Endothelial cell of umbilical vein (primary cell): ENCODE data around the gene BICRA. TPM values are rescaled to one million over a fixed set of nuclear protein-coding genes. Genes with fewer than 3 reads are reported as not detected.

Experiments
- BruUV-seq: library from RNA; stranded (reverse); fragments of 400-500 nt; replicated peaks from 2 replicates; lab custom pipeline; 2021; lab: Mats Ljungman, UMichigan
- CTCF ChIA-PET: fragments of 300-600, 350-600 bp; sonication (Branson Sonifier 250); formaldehyde crosslinking; loops from one replicate; lab custom pipeline; 2021; ENCODE audit warnings: antibody characterized with exemption, inconsistent platforms; lab: Charles Lee
- POLR2A ChIA-PET: fragments of 300-600, 350-600 bp; sonication (Branson Sonifier 250); formaldehyde crosslinking; loops from one replicate; lab custom pipeline; 2021; ENCODE audit warnings: antibody characterized with exemption, inconsistent platforms; lab: Charles Lee
- DNase-seq: peaks from one replicate; pipeline ENCODE4 v3.0.0-alpha.2; 2011; ENCODE audit warnings: low read depth, low spot score
- FAIRE-seq: peaks from 2 replicates; lab custom pipeline; 2011; peaks lifted over from hg19 to GRCh38; lab: Jason Lieb, UNC
- H2AFZ ChIP-seq: 2 replicates; pipeline ENCODE4 v1.6.0; 2012; ENCODE audit warnings: low read depth, low read length, control low read depth, inconsistent platforms
- H3K27ac ChIP-seq: 2 replicates; pipeline ENCODE4 v1.5.1; 2011; ENCODE audit warnings: low read depth, mild to moderate bottlenecking, control low read depth, low read length, moderate library complexity; ENCODE audit not compliant: insufficient read depth
- H3K27me3 ChIP-seq, 2 experiments: 2 replicates each; pipeline versions ENCODE4 v1.6.0 to v1.6.1; 2011; ENCODE audit warnings: low read length in 2 of 2, mixed read lengths in 1 of 2; ENCODE audit not compliant: control insufficient read depth in 2 of 2, insufficient read depth in 2 of 2
- H3K36me3 ChIP-seq, 2 experiments: 2 replicates in 1 of 2; 3 replicates in 1 of 2; pipeline ENCODE4 v1.5.1; 2011; ENCODE audit warnings: low read length in 2 of 2, mild to moderate bottlenecking in 1 of 2, moderate library complexity in 1 of 2; ENCODE audit not compliant: control insufficient read depth in 2 of 2, insufficient read depth in 2 of 2; ENCODE audit errors: extremely low read depth in 1 of 2
- H3K4me1 ChIP-seq: 3 replicates; pipeline ENCODE4 v1.5.1; 2011; ENCODE audit warnings: mild to moderate bottlenecking, low read length; ENCODE audit not compliant: control insufficient read depth, insufficient read depth; ENCODE audit errors: extremely low read depth
- H3K4me2 ChIP-seq: 2 replicates; pipeline ENCODE4 v1.6.1; 2011; ENCODE audit warnings: low read length, control low read depth, mixed read lengths; ENCODE audit not compliant: insufficient read depth
- H3K4me3 ChIP-seq, 3 experiments: fragments of 200-600 bp in 1 of 3; sonication (generic), shearing (Covaris generic) in 1 of 3; replicated peaks in 1 of 3; 2 replicates each; pipeline ENCODE4 v1.5.1; 2011 to 2016; ENCODE audit warnings: control low read depth in 3 of 3, low read length in 3 of 3, mild to moderate bottlenecking in 2 of 3, inconsistent platforms in 1 of 3, low read depth in 1 of 3, moderate library complexity in 1 of 3; ENCODE audit not compliant: insufficient read depth in 1 of 3
- H3K79me2 ChIP-seq: 2 replicates; pipeline ENCODE4 v1.6.0; 2012; ENCODE audit warnings: low read length, inconsistent platforms; ENCODE audit not compliant: control insufficient read depth, insufficient read depth
- H3K9ac ChIP-seq: replicated peaks from 2 replicates; pipeline ENCODE3; 2011; ENCODE audit warnings: low read length, control low read depth; ENCODE audit not compliant: insufficient read depth; ENCODE audit errors: extremely low read depth
- H3K9me1 ChIP-seq: replicated peaks from 3 replicates; pipeline ENCODE4 v1.6.0; 2011; ENCODE audit warnings: mild to moderate bottlenecking, low read length; ENCODE audit not compliant: control insufficient read depth, insufficient read depth; ENCODE audit errors: extremely low read depth
- H3K9me3 ChIP-seq: replicated peaks from 2 replicates; pipeline ENCODE4 v1.5.1; 2012; ENCODE audit warnings: low read length, inconsistent platforms; ENCODE audit not compliant: control insufficient read depth, insufficient read depth
- H4K20me1 ChIP-seq: replicated peaks from 2 replicates; pipeline ENCODE3; 2011; ENCODE audit warnings: mild to moderate bottlenecking, low read length; ENCODE audit not compliant: control insufficient read depth, insufficient read depth; ENCODE audit errors: extremely low read depth
- CTCF ChIP-seq, 2 donors: IDR thresholded peaks; 1 replicate in 1 of 2; 2 replicates in 1 of 2; pipeline ENCODE4 v1.5.1; 2011; ENCODE audit warnings: low read length in 2 of 2, mild to moderate bottlenecking in 2 of 2, moderate library complexity in 2 of 2, control low read depth in 1 of 2, inconsistent platforms in 1 of 2, low read depth in 1 of 2; ENCODE audit not compliant: insufficient read depth in 1 of 2; ENCODE audit errors: extremely low read depth in 1 of 2
- EZH2 ChIP-seq: IDR thresholded peaks from 2 replicates; pipeline ENCODE4 v1.6.1; 2012; ENCODE audit warnings: borderline replicate concordance, low read depth, mild to moderate bottlenecking, moderate library complexity, low read length, inconsistent platforms; ENCODE audit not compliant: severe bottlenecking
- FOS ChIP-seq: IDR thresholded peaks from 2 replicates; pipeline ENCODE4 v1.6.1; 2011; ENCODE audit warnings: mild to moderate bottlenecking, low read length, moderate library complexity, borderline replicate concordance; ENCODE audit not compliant: insufficient read depth
- GATA2 ChIP-seq: IDR thresholded peaks from 2 replicates; pipeline ENCODE4 v1.7.0; 2011; ENCODE audit warnings: low read depth, mild to moderate bottlenecking, moderate library complexity, mixed read lengths, low read length; ENCODE audit not compliant: insufficient read length, insufficient read depth
- JUN ChIP-seq: IDR thresholded peaks from 2 replicates; pipeline ENCODE4 v1.6.1; 2011; ENCODE audit warnings: borderline replicate concordance, low read depth; ENCODE audit not compliant: insufficient read length, insufficient read depth
- MAX ChIP-seq: IDR thresholded peaks from 2 replicates; pipeline ENCODE4 v1.6.1; 2011; ENCODE audit not compliant: insufficient read depth, insufficient read length
- MYC ChIP-seq: IDR thresholded peaks from one replicate; pipeline ENCODE4 v1.6.1; 2011; ENCODE audit warnings: mild to moderate bottlenecking, low read depth, low read length
- POLR2A ChIP-seq: IDR thresholded peaks from 2 replicates; pipeline ENCODE4 v1.6.1; 2012; ENCODE audit warnings: low read depth, mild to moderate bottlenecking, control low read depth, low read length
- POLR2AphosphoS5 ChIP-seq: IDR thresholded peaks from 2 replicates; pipeline ENCODE4 v1.6.1; 2012; ENCODE audit warnings: low read depth, mild to moderate bottlenecking, control low read depth, low read length, moderate library complexity; ENCODE audit not compliant: insufficient read depth
- dilution Hi-C: fragments of 300-500 bp; cut with MboI; formaldehyde crosslinking; loops from one replicate; pipeline ENCODE4 v1.15.0; 2019; ENCODE audit warnings: low sequenced_read_pairs; ENCODE audit not compliant: extremely low pct_ligation_motif_present
- intact Hi-C: fragments of 100-400 bp; cut with micrococcal nuclease; formaldehyde crosslinking; loops from one replicate; pipeline ENCODE4 v1.10.0; 2022
- polyA plus RNA-seq, 4 experiments: library from polyadenylated mRNA; depleted of rRNA in 3 of 4; stranded (reverse) in 3 of 4; unstranded in 1 of 4; fragments of >200 nt; gene quantifications; 2 replicates each; pipeline versions ENCODE4 v1.2.1 to v1.2.3, GENCODE V29; 2011 to 2012; ENCODE audit warnings: missing spikeins in 1 of 4
- total RNA-seq: library from RNA; stranded (reverse); gene quantifications from 2 replicates; pipeline ENCODE4 v1.2.3, GENCODE V29; 2021

Gene BICRA
- total and polyA plus RNA-seq, 2 donors (not counting 3 experiments of a cell fraction or from before 2014, with no cell fraction given): 3.8 to 20.5 TPM

GRCh38 chr19:47561440-47562057 is 47.4 kb upstream of the BICRA start:
- no peak overlapping the region for H3K4me2 ChIP-seq
- dilution Hi-C loops: no loop called here
- H2AFZ ChIP-seq: no peak overlapping the region
- no peaks in the 10 kb centered on the region for H4K20me1 ChIP-seq
- ChIA-PET CTCF (interaction anchor here (0.7 to 1.9 kb wide), 6 partner anchors 11 to 46 kb away, joined by 3 to 7 read pairs (median 4); partner anchors contain the start of gene NAPA), POLR2A (no interaction called here)
- H3K4me1 ChIP-seq: no peaks in the 10 kb centered on the region
- no peak overlapping the region for H3K27ac ChIP-seq
- BruUV-seq: no TSS peak
- FAIRE-seq (no peak), DNase-seq (no peak)
- H3K4me3 ChIP-seq: no peak overlapping the region
- no peaks in the 10 kb centered on the region for H3K36me3 ChIP-seq
- TF ChIP-seq POLR2AphosphoS5 (no peak), POLR2A (no peak), MYC (no peak), JUN (no peak), MAX (no peak)
- H3K79me2 ChIP-seq: no peaks in the 10 kb centered on the region
- no peaks in the 10 kb centered on the region for H3K9me1 ChIP-seq
- H3K27me3 ChIP-seq: peaks cover 3 to 5% of the 10 kb centered on the region in 2 experiments
- no peaks in the 10 kb centered on the region for H3K9me3 ChIP-seq
- no peak overlapping the region for H3K9ac ChIP-seq
- intact Hi-C loops: no loop called here

GRCh38 chr19:47564081-47564480 is 44.9 kb upstream of the BICRA start:
- no peak for FAIRE-seq
- no peak overlapping the region for H2AFZ ChIP-seq
- H3K79me2 ChIP-seq: no peaks in the 10 kb centered on the region
- no peak for DNase-seq
- H4K20me1 ChIP-seq: no peaks in the 10 kb centered on the region
- BruUV-seq: no TSS peak
- H3K4me3 ChIP-seq: no peak overlapping the region
- no peak overlapping the region for H3K9ac ChIP-seq
- no peaks in the 10 kb centered on the region for H3K9me3 ChIP-seq
- no peak for TF ChIP-seq FOS
- no peak for TF ChIP-seq CTCF (IDR thresholded peaks at IDR 0.05; ENCODE audit: extremely low read depth in 1 of 2, insufficient read depth in 1 of 2, low read depth in 1 of 2, low read length in 2 of 2)
- no peak for TF ChIP-seq POLR2AphosphoS5
- no peak for TF ChIP-seq POLR2A
- no peak for TF ChIP-seq GATA2
- no peak for TF ChIP-seq MYC
- no peak for TF ChIP-seq MAX
- TF ChIP-seq JUN: no peak
- TF ChIP-seq EZH2: no peak
- H3K4me2 ChIP-seq: no peak overlapping the region
- no peak overlapping the region for H3K27ac ChIP-seq
- H3K9me1 ChIP-seq: no peaks in the 10 kb centered on the region
- intact Hi-C loops: no loop called here
- H3K4me1 ChIP-seq: no peaks in the 10 kb centered on the region
- POLR2A ChIA-PET: no interaction called here
- CTCF ChIA-PET: no interaction called here
- dilution Hi-C loops: no loop called here
- H3K36me3 ChIP-seq: no peaks in the 10 kb centered on the region
- H3K27me3 ChIP-seq: peaks cover 3 to 5% of the 10 kb centered on the region in 2 experiments
